AG10803 (cell line): Measurements from ENCODE around the gene KRCC1.

Experiments used
- DNase-seq: peaks from one replicate; pipeline ENCODE4 v3.0.0; 2010; ENCODE audit warnings: low read depth
- H3K4me3 ChIP-seq: 2 replicates; pipeline ENCODE4 v1.5.1; 2011; ENCODE audit warnings: mild to moderate bottlenecking, low read length, control low read depth
- TF ChIP-seq, protein P1 (sequence below): conservative IDR thresholded peaks from 2 replicates; pipeline ENCODE4 v1.5.1; 2011; ENCODE audit warnings: mild to moderate bottlenecking, low read length, control low read depth, inconsistent platforms

KRCC1 gene

DNA sequence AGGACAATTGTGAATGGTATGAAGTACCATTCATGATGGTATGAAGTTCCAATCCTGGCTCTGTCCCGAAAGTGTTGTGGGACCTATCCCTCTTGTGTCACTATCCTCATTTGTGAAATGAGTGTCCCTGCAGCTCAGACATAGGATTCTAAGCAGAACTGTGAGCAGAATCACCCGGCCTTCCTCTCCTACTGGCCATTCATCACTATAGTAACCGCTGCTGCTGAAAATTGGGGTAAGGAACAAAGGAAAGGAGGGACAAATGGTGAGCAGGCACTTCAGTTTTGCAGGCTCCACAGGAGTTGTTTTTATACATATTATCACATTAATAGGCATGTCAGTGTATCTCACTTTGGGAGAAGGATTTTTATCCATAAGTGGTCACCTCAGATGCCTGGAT, 39.4 kb upstream of the KRCC1 start:
- no peak overlapping the region for H3K4me3 ChIP-seq
- TF ChIP-seq, protein P1, sequence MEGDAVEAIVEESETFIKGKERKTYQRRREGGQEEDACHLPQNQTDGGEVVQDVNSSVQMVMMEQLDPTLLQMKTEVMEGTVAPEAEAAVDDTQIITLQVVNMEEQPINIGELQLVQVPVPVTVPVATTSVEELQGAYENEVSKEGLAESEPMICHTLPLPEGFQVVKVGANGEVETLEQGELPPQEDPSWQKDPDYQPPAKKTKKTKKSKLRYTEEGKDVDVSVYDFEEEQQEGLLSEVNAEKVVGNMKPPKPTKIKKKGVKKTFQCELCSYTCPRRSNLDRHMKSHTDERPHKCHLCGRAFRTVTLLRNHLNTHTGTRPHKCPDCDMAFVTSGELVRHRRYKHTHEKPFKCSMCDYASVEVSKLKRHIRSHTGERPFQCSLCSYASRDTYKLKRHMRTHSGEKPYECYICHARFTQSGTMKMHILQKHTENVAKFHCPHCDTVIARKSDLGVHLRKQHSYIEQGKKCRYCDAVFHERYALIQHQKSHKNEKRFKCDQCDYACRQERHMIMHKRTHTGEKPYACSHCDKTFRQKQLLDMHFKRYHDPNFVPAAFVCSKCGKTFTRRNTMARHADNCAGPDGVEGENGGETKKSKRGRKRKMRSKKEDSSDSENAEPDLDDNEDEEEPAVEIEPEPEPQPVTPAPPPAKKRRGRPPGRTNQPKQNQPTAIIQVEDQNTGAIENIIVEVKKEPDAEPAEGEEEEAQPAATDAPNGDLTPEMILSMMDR = no peak
- no peak for DNase-seq

DNA sequence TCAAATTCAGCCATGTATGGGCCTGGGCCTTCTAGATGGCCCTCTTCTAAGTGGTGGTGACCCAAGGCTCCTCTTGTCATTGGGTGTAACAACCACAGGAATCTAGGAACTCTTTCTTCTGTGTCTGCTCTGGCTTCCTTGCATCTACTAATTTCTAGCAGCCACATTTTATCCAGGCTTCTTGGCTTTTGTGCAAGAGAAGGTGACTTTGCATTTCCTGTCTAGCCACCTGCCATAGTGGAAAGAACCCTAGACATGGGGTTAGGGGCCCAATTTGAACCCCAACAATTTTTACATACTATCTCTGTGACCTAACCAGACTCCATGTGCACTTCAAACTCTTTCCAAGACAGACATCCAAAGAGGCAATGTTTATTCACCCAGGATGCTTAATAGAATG, 37.2 kb upstream of the KRCC1 start:
- DNase-seq = no peak
- TF ChIP-seq, protein P1 = no peak
- no peak overlapping the region for H3K4me3 ChIP-seq

DNA sequence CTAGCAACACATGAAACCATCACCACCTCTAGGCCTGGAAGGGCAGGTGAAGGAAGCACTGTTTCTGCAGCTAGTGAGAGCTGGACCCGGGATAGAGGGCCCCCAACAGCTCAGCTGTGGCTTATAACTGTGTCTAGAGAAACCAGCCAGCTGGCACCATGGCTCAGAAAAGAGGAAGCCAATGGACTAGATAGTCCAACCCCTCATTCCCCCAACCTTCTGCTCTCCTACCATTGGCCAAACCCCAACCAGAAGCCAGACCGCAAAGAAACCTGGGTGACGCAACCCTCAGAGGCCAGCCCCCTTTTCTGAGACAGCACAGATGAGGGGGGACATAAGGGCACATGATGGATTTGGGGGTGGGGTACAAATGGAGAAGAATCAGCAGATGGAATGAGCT, 36.4 kb upstream of the KRCC1 start:
- DNase-seq = no peak
- TF ChIP-seq, protein P1 = no peak
- no peak overlapping the region for H3K4me3 ChIP-seq

DNA sequence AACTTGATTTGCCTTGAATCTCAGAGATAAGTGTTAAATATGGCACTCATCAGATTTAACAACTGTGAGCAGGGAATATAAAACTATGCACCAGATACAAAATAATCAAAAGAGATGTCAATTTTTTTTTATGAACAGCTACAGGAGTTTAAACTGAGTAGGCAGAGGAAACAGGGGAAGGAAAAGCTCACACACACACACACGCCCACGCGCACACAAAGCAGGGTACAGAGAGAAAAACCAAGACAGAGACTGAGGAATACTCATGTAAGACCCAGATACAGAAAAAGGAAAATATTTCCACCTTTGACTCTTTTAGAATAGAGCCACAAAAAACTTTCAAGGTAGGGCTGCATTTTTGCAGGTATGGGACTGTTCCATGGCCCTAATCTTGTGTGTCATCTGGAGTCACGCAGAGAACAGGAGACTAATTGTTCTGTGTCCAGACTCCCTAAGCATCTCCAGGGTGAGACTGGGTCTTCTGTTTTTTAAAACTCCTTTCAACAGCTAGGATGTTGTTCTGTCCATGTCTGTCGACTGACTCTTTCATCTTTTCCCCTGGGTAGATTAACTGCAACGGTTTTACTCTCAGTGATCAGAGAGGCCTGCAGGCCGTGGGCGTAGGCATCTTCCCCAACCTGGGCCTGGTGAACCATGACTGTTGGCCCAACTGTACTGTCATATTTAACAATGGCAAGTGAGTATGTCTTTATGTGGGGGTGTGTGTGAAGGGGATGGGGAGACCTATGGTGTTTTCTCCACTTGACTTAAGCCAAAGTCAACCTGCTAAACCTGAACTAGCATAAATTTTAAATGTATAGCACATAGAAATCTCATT, 35.1 kb upstream of the KRCC1 start:
- TF ChIP-seq, protein P1 = no peak
- no peak overlapping the region for H3K4me3 ChIP-seq
- no peak for DNase-seq

DNA sequence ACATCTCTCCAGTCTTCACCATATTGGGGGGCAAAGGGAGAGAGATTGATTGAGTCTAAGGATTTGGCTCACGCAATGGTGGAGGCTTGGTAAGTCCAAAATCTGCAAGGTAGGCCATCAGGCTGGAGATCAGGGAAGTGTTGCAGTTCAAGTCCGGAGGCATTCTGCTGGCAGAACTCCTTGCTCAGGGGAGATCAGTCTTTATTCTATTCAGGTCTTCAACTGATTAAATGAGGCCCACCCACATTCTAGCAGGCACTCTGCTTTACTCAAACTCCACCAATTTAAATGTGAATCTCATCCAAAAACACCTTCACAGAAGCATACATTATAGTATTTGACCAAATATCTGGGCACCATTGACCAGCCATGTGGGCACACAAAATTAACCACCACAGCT, 33.4 kb upstream of the KRCC1 start:
- DNase-seq = no peak
- TF ChIP-seq, protein P1 = no peak
- H3K4me3 ChIP-seq = no peak overlapping the region

DNA sequence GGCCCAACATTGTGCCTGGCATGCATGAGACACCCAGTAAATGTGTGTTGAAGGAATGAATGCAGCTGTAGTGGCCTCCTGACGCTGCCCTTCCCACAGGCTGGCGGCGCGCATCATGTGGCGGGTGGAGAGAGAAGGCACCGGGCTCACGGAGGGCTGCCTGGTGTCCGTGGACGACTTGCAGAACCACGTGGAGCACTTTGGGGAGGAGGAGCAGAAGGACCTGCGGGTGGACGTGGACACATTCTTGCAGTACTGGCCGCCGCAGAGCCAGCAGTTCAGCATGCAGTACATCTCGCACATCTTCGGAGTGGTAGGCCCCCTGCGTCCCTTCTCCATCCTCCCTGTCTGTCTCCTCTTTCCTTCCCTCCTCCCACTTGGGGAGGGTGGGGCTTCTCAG, 32.2 kb upstream of the KRCC1 start:
- no peak overlapping the region for H3K4me3 ChIP-seq
- TF ChIP-seq, protein P1 = no peak
- no peak for DNase-seq

DNA sequence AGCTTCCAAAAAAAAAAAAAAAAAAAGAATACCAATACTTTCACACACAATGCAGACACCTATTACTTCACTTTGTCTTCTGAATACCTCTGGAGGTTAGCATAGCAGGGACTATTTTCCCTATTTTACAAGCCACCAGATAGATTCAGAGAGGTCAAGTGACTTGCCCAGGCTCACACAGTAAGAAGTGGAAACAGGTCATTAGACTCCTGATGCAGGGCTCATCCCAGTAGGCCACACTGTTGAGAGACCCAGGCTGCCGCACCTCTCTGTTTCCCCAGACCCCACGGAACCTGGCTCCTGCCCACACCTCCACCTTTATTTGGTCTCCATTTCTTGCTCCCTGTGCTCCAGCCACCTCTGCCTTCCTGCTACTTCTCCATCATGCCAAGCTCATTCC, 31.5 kb upstream of the KRCC1 start:
- no peak overlapping the region for H3K4me3 ChIP-seq
- TF ChIP-seq, protein P1 = no peak
- no peak for DNase-seq
